CD1c-positive myeloid dendritic cell (primary cell): ENCODE data around the gene RPL35A.
"Not testable (repeated sequence)": the region's sequence is repeated elsewhere in the genome, so short reads cannot be mapped to it uniquely, and the experiment has no call there.

ENCODE experiments used
- DNase-seq: peaks from one replicate; pipeline ENCODE4 v3.0.0-alpha.2; 2016; ENCODE audit errors: extremely low spot score

Gene RPL35A

DNA sequence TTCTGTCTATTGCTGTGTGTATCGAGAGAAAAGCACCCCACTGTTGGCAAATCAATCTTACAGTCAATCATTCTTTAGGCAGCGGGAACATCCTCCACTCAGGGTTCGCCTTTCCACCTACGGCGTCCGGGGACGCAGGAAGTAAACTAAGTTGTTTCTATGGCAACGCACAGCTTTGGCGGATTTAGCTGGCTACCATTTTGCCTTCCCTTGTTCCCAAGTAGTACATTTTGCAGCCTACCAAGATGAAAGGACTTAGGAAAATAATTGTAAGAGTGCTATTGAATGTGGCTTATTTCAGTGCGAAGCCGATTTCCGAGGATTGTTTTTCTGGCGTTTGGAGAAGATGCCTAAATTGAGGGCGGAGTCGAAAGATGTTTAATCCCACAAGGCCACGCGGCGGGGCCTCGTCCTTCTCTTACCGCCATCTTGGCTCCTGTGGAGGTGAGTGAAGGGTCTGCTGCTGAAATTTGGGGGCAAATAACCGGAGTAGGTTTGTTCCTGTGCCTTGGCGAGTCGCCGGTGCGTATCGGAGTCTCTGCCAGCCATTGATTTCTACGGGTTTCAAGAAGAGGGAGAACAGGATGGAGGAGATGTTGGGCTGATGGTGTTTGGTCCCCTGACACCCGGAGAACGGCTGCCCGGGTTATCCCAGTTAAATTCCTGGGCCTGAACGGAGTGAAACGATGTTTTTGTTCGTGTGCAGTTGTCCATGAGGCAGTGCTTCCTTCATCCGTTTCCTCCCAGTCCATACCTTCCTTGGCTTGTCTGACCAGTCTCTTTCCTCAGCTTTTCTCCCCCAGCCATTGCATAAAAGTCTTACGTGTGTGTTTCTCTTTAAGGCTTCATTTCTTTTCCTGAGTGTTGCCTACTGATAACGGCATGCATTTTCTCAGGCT lies at the start of gene RPL35A:
RPL35A (plus strand) TSS at position 413 of the 899 bp plus-strand sequence. CDS start 778 bp downstream, outside the sequence.
- peak; percentile 97 for DNase-seq

DNA sequence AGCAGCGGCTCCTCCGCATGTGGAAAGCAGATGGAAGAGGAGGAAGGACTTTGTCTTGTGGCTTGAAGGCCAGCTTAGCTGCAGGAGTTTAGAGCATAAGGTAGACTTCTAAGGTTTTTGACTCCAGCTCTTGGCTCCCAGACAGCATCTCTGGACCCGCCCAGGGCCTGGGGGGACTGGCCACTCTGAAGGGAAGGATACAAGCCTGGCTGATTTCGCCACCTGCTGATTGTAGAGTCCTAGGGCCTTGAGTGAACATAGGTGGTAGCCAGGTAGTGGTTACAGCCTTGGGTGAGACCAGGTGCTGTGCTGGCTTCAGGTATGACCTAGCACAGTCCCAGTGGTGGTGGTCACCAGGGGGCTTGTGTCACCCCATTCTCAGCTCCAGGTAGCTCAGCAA lies 48.4 kb upstream of the RPL35A start:
- no peak for DNase-seq

DNA sequence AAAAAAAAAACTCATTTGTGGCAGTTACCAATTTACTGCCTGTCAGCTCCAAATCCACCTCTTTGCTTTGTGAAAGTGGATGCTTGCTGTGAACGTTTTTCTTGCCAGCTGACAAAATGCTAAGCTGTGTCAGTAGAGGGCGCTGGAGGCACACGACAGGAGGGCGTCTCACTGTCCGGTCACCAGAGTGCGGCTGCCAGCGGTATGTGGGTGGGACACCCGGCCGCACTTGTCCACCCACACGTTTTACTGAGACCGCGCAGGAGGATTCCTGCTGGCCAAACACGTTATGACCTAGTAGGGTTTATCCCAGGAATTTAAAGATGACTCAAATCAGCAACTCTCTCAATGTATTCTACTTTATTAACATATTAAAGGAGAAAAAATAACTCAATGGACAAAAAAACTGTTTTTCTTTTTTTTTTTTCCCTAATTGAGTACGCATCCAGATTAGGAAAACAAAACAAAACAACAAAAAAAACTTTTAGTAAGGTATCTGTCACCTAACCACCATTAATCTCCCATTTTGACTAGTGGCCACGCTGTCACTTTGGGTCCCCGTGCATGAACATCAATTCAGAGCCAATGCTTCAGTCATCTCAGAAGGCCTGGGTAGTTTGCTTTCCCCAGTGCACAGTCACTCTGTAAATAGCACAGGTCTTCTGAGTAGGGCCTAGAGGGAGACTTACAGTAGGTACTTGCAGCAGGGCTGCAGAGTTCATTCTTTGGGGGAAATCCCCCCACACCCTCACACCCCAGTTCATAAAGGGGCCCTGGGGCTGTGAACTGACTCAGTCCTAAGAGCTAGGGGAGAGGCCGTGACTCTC lies 43.8 kb upstream of the RPL35A start:
- DNase-seq = peak; percentile 92

DNA sequence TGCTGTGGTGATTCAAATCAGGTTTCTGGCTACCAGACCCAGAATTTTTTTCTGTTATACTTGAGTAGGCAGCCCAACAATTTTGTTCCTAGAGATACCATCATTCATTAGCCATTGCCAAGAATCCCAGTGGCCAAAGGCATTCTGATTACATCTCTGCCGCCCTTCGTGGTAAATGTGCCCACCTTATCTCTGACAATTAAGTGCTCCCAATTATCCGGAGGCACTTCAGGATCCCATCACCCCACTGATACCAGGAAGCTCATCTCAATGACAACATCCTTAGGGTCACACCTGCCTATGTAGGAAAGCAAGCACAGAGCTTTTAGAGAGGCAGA lies 43.2 kb upstream of the RPL35A start:
- DNase-seq = no peak

DNA sequence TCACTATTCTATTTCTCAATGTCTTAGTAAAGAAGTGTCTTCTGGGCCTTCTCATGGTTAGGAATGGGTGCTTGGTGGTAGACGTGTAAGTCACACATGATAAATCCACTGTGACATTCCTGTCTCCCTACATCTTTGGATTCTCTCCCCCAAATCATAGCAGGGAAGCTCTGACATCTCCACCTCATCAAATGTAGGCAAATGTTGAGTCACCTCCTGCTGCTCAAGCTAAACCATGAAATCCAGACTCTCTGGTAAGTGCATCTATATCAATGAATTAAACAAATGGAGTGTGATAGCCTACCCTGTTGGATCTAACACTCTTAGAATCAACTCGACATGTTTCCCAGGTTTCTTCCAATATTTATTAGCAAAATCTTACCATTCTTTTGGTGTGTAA lies 42.8 kb upstream of the RPL35A start:
- DNase-seq = no peak

DNA sequence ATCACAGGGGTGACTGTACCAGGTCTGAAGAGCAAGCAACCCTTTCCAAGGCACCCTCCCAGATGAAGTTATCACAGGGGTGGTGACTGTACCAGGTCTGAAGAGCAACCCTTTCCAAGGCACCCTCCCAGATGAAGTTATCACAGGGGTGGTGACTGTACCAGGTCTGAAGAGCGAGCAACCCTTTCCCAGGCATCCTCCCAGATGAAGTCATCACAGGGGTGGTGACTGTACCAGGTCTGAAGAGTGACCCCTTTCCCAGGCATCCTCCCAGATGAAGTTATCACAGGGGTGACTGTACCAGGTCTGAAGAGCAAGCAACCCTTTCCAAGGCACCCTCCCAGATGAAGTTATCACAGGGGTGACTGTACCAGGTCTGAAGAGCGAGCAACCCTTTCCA lies 41.4 kb upstream of the RPL35A start:
- DNase-seq = not testable (repeated sequence)

DNA sequence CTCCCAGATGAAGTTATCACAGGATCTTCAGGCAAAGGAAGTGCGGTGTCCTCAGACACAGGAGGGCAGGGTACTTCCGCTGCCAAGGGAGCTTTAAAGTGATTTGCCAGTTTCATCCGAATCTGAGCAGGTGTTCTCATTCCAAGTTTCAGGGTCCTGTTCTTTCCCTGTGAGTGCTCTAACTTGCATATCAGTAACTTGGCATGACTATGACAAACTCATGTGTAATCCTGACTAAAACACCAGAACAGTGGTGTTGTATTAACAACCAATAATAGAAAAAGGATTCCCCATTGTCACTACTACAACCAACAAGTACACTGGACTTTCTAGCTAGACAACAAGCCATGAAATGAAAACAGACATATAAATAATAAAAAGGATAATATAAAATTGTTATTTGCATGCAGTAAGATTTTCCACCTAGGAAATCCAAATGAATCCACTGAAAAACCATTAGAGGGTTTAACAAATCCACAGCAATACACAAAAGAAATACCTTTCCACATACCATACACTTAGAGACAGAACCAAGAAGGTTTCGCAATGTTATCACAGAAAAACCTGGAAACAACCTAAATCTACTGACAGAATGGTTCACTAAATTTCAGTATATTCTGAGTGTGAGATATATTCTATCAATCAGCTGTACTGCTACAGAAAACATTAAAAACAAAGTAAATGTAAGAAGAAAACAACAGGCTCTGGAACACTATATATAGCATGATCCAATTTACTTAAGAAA lies 40.9 kb upstream of the RPL35A start:
- no peak for DNase-seq

DNA sequence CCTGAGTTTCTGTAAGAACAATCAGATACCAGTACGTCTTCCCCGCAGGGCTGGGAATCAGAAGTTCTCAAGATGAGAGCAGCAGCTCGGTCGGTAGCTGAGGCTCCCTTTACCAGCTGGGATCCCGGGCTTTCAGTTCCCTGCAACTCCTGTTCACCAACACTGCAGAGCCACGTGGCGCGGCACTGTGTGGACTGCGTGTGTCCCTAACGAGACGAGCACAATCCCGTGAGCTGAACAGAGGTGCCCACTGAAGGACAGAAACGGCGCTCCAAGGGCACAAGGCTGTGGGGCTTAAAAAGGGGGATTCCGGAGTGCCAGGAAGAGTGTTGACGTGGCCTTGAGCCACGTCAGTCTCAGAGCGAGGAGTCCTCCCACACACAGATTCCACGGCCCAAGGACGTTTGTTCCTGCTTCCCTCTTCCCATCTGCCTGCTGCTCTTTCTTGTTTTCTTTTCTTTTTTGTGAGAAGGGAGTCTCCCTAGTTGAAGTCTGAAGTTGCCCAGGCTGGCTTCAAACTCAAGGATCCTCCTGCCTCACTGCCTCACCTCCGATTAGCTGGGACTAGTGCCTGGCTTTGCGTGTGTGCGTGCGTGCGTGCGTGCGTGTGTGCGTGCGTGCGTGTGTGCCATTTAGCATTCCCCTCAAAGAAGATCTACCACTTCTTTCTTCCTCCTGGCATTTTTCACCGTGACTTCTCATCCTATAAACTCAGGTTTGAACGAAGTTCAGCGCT lies 37.1 kb upstream of the RPL35A start:
- peak; percentile 30 for DNase-seq

DNA sequence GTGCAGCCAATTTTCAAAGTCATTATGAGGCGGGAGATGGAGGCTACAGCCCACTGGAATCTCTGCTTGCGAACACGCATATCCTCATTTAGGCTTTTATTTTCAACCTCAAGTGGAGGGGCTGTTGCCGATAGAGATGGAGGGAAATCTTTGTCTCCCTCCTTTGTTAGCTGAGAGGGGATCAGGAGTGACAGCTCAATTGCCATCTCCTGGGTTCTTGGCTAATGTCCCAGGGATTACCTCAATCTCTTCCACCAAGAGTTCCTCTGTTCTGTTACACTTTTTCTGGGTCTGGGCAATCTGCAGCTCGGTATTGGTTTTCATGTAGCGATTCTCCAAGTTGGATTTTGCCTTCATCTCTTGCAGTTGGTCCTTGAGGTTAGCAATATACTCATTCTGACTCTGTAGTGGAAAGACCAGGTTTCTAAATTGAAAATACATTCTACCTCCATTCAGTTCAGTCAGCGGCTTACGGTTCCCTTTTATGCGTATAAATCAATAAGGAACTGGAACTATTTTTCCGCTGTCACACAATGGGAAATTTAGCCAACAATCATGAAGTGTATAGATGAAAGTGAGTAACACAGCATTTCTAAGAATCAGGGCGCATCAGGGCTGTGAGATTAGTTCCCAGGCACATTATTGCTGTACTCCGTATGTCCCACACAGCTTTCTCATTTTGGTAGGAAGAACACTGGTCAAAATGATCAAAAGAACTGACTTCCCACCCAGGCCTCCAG lies 36.2 kb upstream of the RPL35A start:
- peak; percentile 56 for DNase-seq

DNA sequence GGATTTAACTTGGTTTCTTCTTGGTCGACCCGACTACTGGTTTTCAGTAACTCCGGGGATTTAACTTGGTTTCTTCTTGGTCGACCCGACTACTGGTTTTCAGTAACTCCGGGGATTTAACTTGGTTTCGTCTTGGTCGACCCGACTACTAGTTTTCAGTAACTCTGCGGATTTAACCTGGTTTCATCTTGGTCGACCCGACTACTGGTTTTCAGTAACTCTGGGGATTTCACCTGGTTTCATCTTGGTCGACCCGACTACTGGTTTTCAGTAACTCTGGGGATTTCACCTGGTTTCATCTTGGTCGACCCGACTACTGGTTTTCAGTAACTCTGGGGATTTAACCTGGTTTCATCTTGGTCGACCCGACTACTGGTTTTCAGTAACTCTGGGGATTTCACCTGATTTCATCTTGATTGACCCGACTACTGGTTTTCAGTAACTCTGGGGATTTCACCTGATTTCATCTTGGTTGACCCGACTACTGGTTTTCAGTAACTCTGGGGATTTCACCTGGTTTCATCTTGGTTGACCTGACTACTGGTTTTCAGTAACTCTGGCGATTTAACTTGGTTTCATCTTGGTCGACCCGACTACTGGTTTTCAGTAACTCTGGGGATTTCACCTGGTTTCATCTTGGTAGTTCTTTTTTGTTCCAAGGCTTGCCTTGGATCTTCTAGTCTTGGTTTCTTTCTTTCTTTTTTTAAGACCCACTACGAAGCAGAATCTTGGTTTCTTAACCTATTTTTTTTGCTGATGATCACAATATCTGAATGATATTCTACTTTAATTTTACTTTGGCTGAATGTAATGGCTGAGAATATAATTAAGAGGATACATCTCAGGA lies 28.3 kb upstream of the RPL35A start:
- not testable (repeated sequence) for DNase-seq

DNA sequence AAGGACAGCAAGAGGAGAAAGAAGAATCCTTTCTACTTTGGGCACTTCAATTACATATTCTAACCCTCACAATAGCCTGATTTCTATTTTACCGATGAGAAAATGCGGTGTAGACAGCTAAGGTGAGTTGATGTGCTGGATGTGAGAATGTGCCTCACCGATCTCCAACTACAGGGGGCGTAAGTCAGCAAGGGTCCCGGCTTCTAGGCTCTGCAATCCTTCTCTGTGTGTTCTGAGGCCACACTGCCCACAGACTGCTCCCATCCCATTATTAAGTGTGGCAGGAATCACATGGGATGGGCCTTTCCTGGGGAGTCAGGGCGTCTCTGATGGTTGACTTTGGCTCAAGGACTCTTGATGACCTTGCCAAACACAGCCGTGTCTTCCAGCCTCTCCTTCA lies 23.6 kb upstream of the RPL35A start:
- DNase-seq = no peak

DNA sequence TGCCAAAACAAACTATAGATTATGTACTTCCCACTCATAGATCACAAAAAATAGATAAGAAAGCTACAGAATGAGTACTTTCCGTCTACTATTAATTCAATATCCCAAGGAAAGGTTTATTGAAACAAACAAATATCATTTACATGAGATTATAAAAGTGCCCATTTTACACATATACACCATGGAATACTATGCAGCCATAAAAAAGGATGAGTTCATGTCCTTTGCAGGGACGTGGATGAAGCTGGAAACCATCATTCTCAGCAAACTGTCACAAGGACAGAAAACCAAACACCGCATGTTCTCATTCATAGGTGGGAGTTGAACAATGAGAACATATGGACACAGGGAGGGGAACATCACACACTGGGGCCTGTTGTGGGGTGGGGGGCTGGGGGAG lies 22.4 kb upstream of the RPL35A start:
- not testable (repeated sequence) for DNase-seq

DNA sequence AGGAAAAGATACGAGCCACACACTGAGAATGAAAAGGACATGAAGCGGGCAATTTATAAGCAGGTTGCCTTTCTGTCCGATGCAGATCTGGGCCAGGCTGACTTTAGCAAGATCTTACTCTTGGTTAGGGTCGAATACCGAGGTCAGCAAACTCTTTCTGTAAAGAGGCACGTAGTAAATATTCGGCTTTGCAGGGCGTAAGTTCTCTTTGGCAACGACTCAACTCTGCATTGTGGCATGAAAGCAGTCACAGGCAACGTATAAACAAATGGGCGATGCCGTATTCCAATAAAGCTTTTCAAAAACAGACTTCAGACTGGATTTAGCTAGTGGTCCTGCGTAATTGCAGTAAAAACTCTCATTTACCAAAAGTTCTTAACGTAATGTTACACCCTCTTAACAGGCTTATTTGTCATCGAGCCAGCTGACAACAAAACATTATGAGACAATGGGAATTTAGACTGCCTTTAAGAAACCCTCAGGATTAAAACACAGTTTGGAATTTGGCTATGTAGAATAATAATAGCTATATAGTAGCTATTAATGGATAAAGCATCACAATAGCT lies 13.1 kb upstream of the RPL35A start:
- no peak for DNase-seq

DNA sequence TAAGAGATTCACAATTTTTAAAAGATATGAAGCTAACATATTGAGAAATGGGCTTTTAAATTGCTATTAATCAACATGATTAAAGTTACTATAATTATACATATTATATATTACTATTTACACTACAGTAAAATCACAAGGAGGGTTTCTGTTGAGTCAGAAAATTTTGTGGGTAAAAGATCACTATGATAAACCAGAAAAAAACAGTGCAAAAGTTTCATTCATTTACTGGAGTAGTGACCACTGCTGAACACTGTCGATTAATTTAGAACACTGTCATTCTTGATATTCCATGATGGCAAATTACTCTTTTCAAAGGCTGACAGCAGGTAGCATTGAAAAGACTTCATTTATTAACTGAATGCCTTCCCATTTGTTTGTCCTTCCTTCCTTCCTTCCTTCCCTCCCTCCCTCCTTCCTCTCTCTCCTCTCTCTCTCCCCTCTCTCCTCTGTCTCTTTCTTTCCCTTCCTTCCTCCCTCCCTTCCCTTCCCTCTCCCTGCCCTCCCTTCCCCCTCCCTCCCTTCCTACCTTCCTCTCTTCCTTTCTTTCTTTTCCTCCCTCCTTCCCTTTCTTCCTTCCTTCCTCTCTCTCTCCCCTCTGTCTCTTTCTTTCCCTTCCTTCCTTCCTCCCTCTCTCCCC lies 9.1 kb upstream of the RPL35A start:
- no peak for DNase-seq

DNA sequence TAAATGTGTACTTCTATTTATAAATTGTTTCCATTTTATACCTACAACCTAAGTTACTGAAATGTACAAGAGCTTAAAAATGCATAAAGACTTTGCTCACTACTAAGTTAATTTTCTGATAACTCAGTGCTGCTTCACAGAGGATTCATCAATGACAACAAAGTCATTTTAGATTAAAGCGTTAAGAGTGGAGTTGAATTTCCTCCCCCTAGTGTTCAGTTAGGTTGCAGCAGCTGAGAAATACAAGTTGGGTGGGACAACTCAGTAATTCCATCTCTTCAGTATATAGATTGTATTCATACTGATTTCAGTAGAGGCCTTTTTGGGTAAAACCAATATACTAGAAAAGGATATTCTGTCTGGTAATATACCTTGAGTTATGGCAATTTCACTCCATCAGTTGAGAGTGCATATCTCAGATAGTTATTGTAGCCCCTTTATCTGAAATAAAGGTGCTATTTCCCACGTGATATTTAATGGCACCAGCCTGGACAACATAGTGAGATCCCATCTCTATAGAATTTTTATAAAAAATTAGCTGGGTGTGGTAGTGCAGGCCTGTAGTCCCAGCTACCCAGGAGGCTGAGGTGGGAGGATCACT lies 6.9 kb upstream of the RPL35A start:
- peak; percentile 53 for DNase-seq

DNA sequence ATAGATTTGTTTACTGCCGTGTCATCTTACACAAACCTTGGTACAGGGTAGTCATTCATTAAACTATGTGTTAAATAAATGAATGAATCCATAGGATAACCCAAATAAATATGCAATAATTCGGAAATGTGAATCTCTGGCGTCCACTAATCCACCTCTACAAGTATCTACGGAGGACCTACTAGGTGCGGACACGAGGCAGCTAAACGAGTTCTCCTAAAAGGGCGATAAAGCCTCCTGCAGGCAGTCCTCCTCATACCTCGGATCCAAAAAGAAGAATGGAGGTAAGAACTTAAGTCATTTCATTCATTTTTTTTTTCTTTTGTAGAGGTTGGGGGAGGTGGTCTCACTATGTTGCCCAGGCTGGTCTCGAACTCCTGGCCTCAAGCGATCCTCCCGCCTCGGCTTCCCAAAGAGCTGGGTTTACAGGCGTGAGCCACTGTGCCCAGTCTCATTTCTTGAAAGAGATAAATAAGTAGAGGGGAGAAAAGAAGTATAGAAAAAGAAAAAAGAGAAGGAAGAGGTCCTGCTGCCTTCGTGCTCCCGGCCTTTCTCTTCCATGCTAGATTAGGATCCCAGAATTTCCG lies 706 bp upstream of the RPL35A start:
- peak; percentile 7 for DNase-seq

DNA sequence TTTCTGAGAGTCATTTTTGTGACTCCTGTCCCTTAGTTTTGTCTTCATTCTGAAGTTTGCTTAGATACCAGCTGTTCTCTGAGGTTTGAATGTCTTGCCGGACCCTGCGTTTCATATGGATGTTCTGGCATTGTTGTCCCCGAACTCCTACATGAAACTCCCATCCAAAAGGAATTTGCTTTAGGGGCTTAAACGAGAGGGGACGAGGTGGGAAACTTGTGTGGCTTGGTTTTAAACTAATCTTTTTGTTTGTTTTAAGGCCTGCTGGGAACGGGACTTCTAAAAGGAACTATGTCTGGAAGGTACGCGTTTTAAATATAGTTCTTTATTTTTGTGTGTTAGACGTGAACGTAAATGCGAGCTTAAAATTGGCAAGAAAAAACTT lies 679 bp downstream of the RPL35A start:
- DNase-seq = no peak

DNA sequence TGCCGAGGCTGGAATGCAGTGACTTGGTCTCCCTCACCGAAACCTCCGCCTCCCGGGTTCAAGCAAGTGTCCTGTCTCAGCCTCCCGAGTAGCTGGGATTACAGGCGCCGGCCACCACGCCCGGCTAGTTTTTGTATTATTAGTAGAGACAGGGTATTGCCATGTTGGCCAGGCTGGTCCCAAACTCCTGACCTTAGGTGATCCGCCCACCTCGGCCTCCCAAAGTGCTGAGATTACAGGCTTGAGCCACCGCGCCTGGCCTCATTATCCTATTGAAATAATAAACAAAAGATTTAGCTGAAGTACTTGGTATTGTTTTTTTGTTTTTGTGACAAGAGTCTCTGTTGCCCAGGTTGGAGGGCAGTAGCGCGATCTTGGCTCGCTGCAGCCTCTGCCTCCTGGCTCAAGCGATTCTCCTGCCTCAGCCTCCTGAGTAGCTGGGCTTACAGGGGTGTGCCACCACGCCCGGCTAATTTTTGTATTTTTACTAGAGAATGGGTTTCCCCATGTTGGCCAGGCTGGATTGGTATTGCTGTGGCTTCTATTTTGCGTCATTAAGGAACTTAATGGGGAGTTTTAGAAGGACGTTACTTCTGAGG lies 1.5 kb downstream of the RPL35A start:
- DNase-seq = no peak
